WTC11 (cell line): ENCODE results near the gene DUOX1.

Experiments
- CBFB ChIP-seq: sonication (generic); formaldehyde crosslinking; IDR thresholded peaks from 2 replicates; pipeline ENCODE4 v1.8.1; 2022; ENCODE audit warnings: mild to moderate bottlenecking, low read depth, missing genetic modification reagents
- PRRX2 ChIP-seq: fragments of 250-450 bp; sonication (Bioruptor Pico); IDR thresholded peaks from 2 replicates; pipeline ENCODE4 v1.8.0; 2021; ENCODE audit warnings: mild to moderate bottlenecking
- STAT6 ChIP-seq: sonication (generic); formaldehyde crosslinking; conservative IDR thresholded peaks from 2 replicates; pipeline ENCODE4 v1.8.1; 2023; ENCODE audit warnings: mild to moderate bottlenecking, low read depth, missing genetic modification reagents, moderate library complexity
- USF2 ChIP-seq: sonication (generic); formaldehyde crosslinking; IDR thresholded peaks from 2 replicates; pipeline ENCODE4 v1.8.1; 2023; ENCODE audit warnings: mild to moderate bottlenecking, missing genetic modification reagents, moderate library complexity
- TF ChIP-seq, protein P1 (sequence below): fragments of 200-600 bp; IDR thresholded peaks from 2 replicates; pipeline ENCODE4 v1.8.0; 2022; ENCODE audit warnings: antibody characterized with exemption

- TF ChIP-seq USF2 (CRISPR knock-in tag): no peak
- TF ChIP-seq, protein P1, sequence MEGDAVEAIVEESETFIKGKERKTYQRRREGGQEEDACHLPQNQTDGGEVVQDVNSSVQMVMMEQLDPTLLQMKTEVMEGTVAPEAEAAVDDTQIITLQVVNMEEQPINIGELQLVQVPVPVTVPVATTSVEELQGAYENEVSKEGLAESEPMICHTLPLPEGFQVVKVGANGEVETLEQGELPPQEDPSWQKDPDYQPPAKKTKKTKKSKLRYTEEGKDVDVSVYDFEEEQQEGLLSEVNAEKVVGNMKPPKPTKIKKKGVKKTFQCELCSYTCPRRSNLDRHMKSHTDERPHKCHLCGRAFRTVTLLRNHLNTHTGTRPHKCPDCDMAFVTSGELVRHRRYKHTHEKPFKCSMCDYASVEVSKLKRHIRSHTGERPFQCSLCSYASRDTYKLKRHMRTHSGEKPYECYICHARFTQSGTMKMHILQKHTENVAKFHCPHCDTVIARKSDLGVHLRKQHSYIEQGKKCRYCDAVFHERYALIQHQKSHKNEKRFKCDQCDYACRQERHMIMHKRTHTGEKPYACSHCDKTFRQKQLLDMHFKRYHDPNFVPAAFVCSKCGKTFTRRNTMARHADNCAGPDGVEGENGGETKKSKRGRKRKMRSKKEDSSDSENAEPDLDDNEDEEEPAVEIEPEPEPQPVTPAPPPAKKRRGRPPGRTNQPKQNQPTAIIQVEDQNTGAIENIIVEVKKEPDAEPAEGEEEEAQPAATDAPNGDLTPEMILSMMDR: no peak
- no peak for TF ChIP-seq CBFB (CRISPR knock-in tag)
- no peak for TF ChIP-seq STAT6 (CRISPR knock-in tag)
- no peak for TF ChIP-seq PRRX2 (CRISPR knock-in tag)
Measured at GRCh38 chr15:45165536-45165935, 35.7 kb downstream of the DUOX1 start.
